ENCODE measurements around the gene WIZ.
"Not testable (repeated sequence)": the region's sequence is repeated elsewhere in the genome, so short reads cannot be mapped to it uniquely, and the experiment has no call there.

WIZ gene

GRCh38 chr19:15417699-15418098 is 32.1 kb downstream of the WIZ start:
- H3K4me3 ChIP-seq (ENCODE audit: control insufficient read depth, low read depth, low read length), result peak overlapping the region; percentile 92
- TF ChIP-seq CTCF (IDR thresholded peaks at IDR 0.05; ENCODE audit: control insufficient read depth, insufficient read depth, low read depth, low read length, missing control alignments), result no peak
- DNase-seq (ENCODE audit: low read depth), result no peak

DNA sequence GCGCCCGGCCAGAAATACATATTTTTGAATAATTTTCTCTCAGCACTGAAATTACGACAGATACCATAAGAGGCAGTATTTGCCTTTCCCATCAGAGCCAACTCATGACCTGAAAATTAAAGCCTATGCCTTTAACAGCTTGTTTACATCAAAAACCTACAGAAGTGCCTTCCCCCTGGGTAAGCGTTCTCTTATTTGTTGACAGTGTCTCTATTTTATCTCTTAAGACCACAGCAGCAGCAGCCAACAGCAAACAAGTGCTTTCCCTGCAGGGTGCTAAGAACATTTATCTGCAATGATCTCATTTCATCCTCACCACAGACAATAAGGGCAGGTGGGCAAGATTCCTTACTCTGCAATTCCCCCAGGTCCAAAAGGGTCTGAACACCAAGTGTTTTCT is 36.9 kb downstream of the WIZ start:
- no peak for TF ChIP-seq CTCF (IDR thresholded peaks at IDR 0.05; ENCODE audit: control insufficient read depth, insufficient read depth, low read depth, low read length, missing control alignments)
- no peak overlapping the region for H3K4me3 ChIP-seq (ENCODE audit: control insufficient read depth, low read depth, low read length)
- no peak for DNase-seq (ENCODE audit: low read depth)

DNA sequence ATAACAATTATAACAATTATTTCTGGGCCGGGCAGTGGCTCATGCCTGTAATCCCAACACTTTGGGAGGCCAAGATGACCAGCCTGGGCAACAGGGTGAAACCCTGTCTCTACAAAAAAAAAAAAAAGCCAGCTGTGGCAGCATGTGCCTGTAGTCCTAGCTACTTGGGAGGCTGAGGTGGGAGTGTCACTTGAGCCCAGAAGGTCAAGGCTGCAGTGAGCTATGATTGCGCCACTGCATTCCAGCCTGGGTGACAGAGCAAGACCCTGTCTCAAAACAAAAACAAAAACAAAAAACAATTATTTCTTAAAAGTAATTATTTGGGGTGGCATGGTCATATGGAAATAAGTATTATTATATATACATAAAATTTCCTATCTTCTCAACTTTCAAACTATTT is 38.4 kb downstream of the WIZ start:
- not testable (repeated sequence) for DNase-seq (ENCODE audit: low read depth); H3K4me3 ChIP-seq (ENCODE audit: control insufficient read depth, low read depth, low read length)

- H3K4me3 ChIP-seq (ENCODE audit: control insufficient read depth, low read depth, low read length), result no peak overlapping the region
- no peak for TF ChIP-seq CTCF (IDR thresholded peaks at IDR 0.05; ENCODE audit: control insufficient read depth, insufficient read depth, low read depth, low read length, missing control alignments)
- DNase-seq (ENCODE audit: low read depth), result no peak
Observed at GRCh38 chr19:15404780-15405211, 45.0 kb downstream of the WIZ start.

- DNase-seq (ENCODE audit: low read depth), result no peak
- no peak for TF ChIP-seq CTCF (IDR thresholded peaks at IDR 0.05; ENCODE audit: control insufficient read depth, insufficient read depth, low read depth, low read length, missing control alignments)
- no peak overlapping the region for H3K4me3 ChIP-seq (ENCODE audit: control insufficient read depth, low read depth, low read length)
Observed at GRCh38 chr19:15404097-15404779, 45.5 kb downstream of the WIZ start.

- no peak for TF ChIP-seq CTCF (IDR thresholded peaks at IDR 0.05; ENCODE audit: control insufficient read depth, insufficient read depth, low read depth, low read length, missing control alignments)
- DNase-seq (ENCODE audit: low read depth), result no peak
- H3K4me3 ChIP-seq (ENCODE audit: control insufficient read depth, low read depth, low read length), result no peak overlapping the region
Observed at GRCh38 chr19:15403151-15403531, 46.6 kb downstream of the WIZ start.

DNA sequence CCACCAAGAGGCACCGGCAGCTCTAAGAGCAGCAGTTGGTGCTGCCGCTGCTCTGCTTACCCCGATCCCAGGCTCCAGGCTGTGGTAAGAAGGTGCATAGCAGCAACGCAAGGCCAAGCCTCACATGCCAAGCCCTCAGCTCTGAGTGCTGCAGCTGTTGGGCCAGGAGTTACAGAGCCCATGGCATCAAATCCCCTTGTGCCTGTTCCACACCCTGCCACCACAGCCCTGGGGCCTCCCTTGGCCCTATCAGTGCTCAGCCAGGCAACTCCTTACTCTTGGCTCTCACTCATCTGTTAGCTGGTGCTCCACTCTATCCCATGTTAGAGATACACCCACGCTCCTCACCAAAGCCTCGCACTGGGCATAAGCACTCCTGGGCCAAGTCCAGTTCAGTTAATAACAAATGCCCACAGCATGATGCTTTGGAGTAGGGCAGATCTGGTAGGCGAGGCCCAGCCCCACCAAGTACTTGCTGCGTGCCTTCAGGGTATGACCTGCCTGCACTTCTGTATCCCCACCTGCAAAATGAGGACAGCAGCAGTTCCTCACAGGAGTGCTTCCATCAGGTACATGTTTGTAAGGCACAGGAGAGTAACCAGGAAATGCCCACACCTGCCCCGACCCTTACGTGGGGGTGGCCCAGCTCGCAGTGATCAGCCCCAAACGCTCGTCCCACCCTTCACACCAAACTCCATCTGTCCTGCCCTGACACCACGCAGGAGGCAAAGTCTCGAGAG is 47.2 kb downstream of the WIZ start:
- DNase-seq (ENCODE audit: low read depth), result no peak
- TF ChIP-seq CTCF (IDR thresholded peaks at IDR 0.05; ENCODE audit: control insufficient read depth, insufficient read depth, low read depth, low read length, missing control alignments), result no peak
- no peak overlapping the region for H3K4me3 ChIP-seq (ENCODE audit: control insufficient read depth, low read depth, low read length)
